GM21381 (cell line): ENCODE results near the gene LTA4H.
A peak's percentile ranks its signal among the peaks of the same experiment; 100 is the strongest.

Experiments
- ATAC-seq: cut with Tn5 transposase; IDR thresholded peaks from one replicate; pipeline ENCODE4 v1.9.1; 2021; ENCODE audit warnings: mild to moderate bottlenecking, moderate library complexity; ENCODE audit not compliant: unreplicated experiment

Gene LTA4H

GRCh38 chr12:96036765-96037455 is 1.5 kb upstream of the LTA4H start:
- ATAC-seq, result no peak

GRCh38 chr12:96034621-96035282 is 635 bp downstream of the LTA4H start:
- peak; percentile 6 for ATAC-seq

- no peak for ATAC-seq
These were observed 1.6 kb downstream of the LTA4H start for GRCh38 chr12:96033549-96034389.

GRCh38 chr12:96029826-96030225 is 5.6 kb downstream of the LTA4H start:
- ATAC-seq, result no peak

- no peak for ATAC-seq
These were observed 6.8 kb downstream of the LTA4H start for GRCh38 chr12:96028538-96028937.

GRCh38 chr12:96026331-96026730 is 9.1 kb downstream of the LTA4H start:
- no peak for ATAC-seq

- no peak for ATAC-seq
These were observed 9.9 kb downstream of the LTA4H start for GRCh38 chr12:96025518-96025917.

GRCh38 chr12:96020314-96021003 is 14.9 kb downstream of the LTA4H start:
- ATAC-seq, result peak; percentile 94

GRCh38 chr12:96015672-96016071 is 19.7 kb downstream of the LTA4H start:
- ATAC-seq, result no peak

- ATAC-seq, result no peak
These were observed 20.3 kb downstream of the LTA4H start for GRCh38 chr12:96014943-96015599.

- no peak for ATAC-seq
These were observed 27.7 kb downstream of the LTA4H start for GRCh38 chr12:96007729-96008128.

- no peak for ATAC-seq
These were observed 28.7 kb downstream of the LTA4H start for GRCh38 chr12:96006727-96007126.

GRCh38 chr12:96000858-96001257 is 34.5 kb downstream of the LTA4H start:
- ATAC-seq, result no peak

GRCh38 chr12:95999484-95999883 is 35.9 kb downstream of the LTA4H start:
- no peak for ATAC-seq

GRCh38 chr12:95998611-95999286 is 36.6 kb downstream of the LTA4H start:
- peak; percentile 88 for ATAC-seq

- ATAC-seq, result no peak
These were observed 37.4 kb downstream of the LTA4H start for GRCh38 chr12:95997911-95998510.

GRCh38 chr12:95997276-95997675 is 38.1 kb downstream of the LTA4H start:
- ATAC-seq, result no peak

- no peak for ATAC-seq
These were observed 39.2 kb downstream of the LTA4H start, which contains the start of gene HAL for GRCh38 chr12:95996034-95996658. Gene HAL, minus strand, starts transcription at chr12:95996344. Its CDS starts 434 bp downstream, at chr12:95995910.
